Smooth muscle cell (in vitro differentiated cells): ENCODE data around the gene LDLRAD2. TPM values are rescaled to one million over a fixed set of nuclear protein-coding genes. Genes with fewer than 3 reads are reported as not detected.

Source experiments
- DNase-seq: peaks from one replicate; lab custom pipeline; 2025; ENCODE audit not compliant: unreplicated experiment; lab: John Stamatoyannopoulos, UW
- H2AFZ ChIP-seq: fragments of 200-600 bp; sonication (generic); 2 replicates; pipeline ENCODE4 v1.6.0; 2016; ENCODE audit warnings: antibody characterized with exemption, low read depth, mild to moderate bottlenecking
- H3F3A ChIP-seq: fragments of 200-600 bp; sonication (generic); 2 replicates; pipeline ENCODE4 v1.6.0; 2017; ENCODE audit warnings: antibody characterized with exemption, low read depth
- H3K27ac ChIP-seq: fragments of 200-600 bp; sonication (generic); 2 replicates; pipeline ENCODE4 v1.5.1; 2016; ENCODE audit warnings: low read depth, mild to moderate bottlenecking
- H3K27me3 ChIP-seq: fragments of 200-600 bp; sonication (generic); 2 replicates; pipeline ENCODE4 v1.6.1; 2016; ENCODE audit warnings: low read depth, mild to moderate bottlenecking
- H3K36me3 ChIP-seq: fragments of 200-600 bp; sonication (generic); 2 replicates; pipeline ENCODE4 v1.5.1; 2016; ENCODE audit warnings: low read depth
- H3K4me1 ChIP-seq: fragments of 200-600 bp; sonication (generic); 2 replicates; pipeline ENCODE4 v1.5.1; 2016; ENCODE audit warnings: low read depth
- H3K4me2 ChIP-seq: fragments of 200-600 bp; sonication (generic); 2 replicates; pipeline ENCODE4 v1.6.0; 2016; ENCODE audit warnings: mild to moderate bottlenecking
- H3K4me3 ChIP-seq: fragments of 200-600 bp; sonication (generic); 2 replicates; pipeline ENCODE4 v1.5.1; 2016; ENCODE audit warnings: mild to moderate bottlenecking
- H3K79me2 ChIP-seq: fragments of 200-600 bp; sonication (generic); 2 replicates; pipeline ENCODE4 v1.6.0; 2016; ENCODE audit warnings: low read depth, mild to moderate bottlenecking
- H3K9ac ChIP-seq: fragments of 200-600 bp; sonication (generic); 2 replicates; pipeline ENCODE4 v1.6.0; 2016; ENCODE audit warnings: low read depth
- H3K9me3 ChIP-seq: fragments of 200-600 bp; sonication (generic); replicated peaks from 2 replicates; pipeline ENCODE4 v1.5.1; 2016; ENCODE audit warnings: low read depth
- H4K20me1 ChIP-seq: fragments of 200-600 bp; sonication (generic); 2 replicates; pipeline ENCODE4 v1.6.0; 2016; ENCODE audit warnings: low read depth
- WGBS: methylation state at CpG from one replicate; pipeline ENCODE4 v1.1.7; 2016; ENCODE audit warnings: low lambda C conversion rate; 5-methylcytosine and 5-hydroxymethylcytosine counted together
- polyA plus RNA-seq: library from polyadenylated mRNA; unstranded; fragments of >200 nt; fragmentation: Nextera tagmentation; extraction: Ambion mirVana; gene quantifications from 2 replicates; pipeline ENCODE4 v1.2.1, GENCODE V29; 2016
- total RNA-seq: library from RNA; depleted of rRNA; stranded (reverse); fragments of >200 nt; gene quantifications from 2 replicates; pipeline ENCODE4 v1.2.3, GENCODE V29; 2014
- TF ChIP-seq, protein P1 (sequence below): fragments of 200-600 bp; sonication (generic); IDR thresholded peaks from 2 replicates; pipeline ENCODE4 v1.5.1; 2017; ENCODE audit warnings: borderline replicate concordance, mild to moderate bottlenecking, antibody characterized with exemption; ENCODE audit not compliant: insufficient read depth, poor library complexity, severe bottlenecking

LDLRAD2 gene
- total and polyA plus RNA-seq, 2 experiments from 2014 or later: 0.04 to 7.9 TPM

DNA sequence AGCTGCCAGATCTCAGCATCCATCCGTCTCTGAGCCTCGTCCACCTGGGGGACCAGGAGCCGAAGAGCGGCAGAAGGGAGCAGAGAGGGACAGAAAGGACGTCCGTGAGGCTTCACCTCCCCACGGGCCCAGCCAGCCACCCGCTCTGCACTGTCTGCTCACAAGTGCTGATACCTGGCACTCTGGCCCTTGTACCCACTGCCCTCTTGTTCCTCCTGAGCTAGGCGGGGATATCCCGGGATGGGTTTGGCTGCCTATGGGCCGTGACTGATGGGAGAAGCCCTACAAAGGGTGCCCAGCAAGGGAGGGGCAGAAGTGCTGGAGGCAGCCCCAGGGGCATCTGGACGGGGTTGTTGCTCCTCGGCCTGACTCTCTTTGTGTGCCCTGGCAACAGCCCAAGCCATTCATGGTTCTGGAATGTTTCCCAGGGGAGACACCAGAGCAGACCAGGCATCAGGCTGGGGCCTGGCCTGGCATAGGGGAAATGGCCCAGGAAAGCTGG, 57.6 kb downstream of the LDLRAD2 start:
- Histone ChIP-seq H3K27me3 (no peaks in the 10 kb centered on the region), H3K4me2 (no peak overlapping the region), H3K79me2 (no peaks in the 10 kb centered on the region), H3K9ac (no peak overlapping the region), H2AFZ (no peak overlapping the region), H3K9me3 (no peaks in the 10 kb centered on the region), H3K36me3 (no peaks in the 10 kb centered on the region), H3K4me3 (no peak overlapping the region), H4K20me1 (no peaks in the 10 kb centered on the region), H3K27ac (no peak overlapping the region), H3F3A (no peaks in the 10 kb centered on the region), H3K4me1 (no peaks in the 10 kb centered on the region)
- TF ChIP-seq, protein P1, sequence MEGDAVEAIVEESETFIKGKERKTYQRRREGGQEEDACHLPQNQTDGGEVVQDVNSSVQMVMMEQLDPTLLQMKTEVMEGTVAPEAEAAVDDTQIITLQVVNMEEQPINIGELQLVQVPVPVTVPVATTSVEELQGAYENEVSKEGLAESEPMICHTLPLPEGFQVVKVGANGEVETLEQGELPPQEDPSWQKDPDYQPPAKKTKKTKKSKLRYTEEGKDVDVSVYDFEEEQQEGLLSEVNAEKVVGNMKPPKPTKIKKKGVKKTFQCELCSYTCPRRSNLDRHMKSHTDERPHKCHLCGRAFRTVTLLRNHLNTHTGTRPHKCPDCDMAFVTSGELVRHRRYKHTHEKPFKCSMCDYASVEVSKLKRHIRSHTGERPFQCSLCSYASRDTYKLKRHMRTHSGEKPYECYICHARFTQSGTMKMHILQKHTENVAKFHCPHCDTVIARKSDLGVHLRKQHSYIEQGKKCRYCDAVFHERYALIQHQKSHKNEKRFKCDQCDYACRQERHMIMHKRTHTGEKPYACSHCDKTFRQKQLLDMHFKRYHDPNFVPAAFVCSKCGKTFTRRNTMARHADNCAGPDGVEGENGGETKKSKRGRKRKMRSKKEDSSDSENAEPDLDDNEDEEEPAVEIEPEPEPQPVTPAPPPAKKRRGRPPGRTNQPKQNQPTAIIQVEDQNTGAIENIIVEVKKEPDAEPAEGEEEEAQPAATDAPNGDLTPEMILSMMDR: no peak
- 84% methylated on average over 13 of the region's 13 CpGs for WGBS
- peak; percentile 9 for DNase-seq

DNA sequence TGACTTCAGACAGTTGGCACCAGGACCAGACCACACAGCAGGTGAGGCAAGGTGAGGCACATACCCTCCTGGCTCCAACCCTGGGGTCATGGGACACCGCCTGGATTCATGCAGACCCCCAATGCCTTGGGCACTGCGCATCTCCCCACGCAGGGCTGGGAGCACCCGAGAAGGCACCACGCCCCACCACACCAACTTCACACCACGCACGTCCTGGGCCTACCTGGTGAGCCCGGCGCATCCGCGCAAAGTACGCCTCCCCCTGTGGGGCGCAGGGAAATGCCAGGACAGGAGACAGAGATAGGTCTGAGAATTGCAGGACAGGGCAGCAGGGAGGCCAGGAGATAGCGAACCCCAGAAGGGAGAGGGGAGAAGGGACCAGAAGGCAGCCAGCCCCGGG, 58.5 kb downstream of the LDLRAD2 start:
- Histone ChIP-seq H3K27me3 (no peaks in the 10 kb centered on the region), H4K20me1 (no peaks in the 10 kb centered on the region), H3K36me3 (no peaks in the 10 kb centered on the region), H3F3A (no peaks in the 10 kb centered on the region), H3K27ac (no peak overlapping the region), H3K9ac (no peak overlapping the region), H3K79me2 (no peaks in the 10 kb centered on the region), H3K4me2 (no peak overlapping the region), H2AFZ (no peak overlapping the region), H3K4me1 (no peaks in the 10 kb centered on the region), H3K4me3 (no peak overlapping the region), H3K9me3 (no peaks in the 10 kb centered on the region)
- 95% methylated on average over 14 of the region's 15 CpGs for WGBS
- TF ChIP-seq, protein P1: no peak
- DNase-seq: no peak

DNA sequence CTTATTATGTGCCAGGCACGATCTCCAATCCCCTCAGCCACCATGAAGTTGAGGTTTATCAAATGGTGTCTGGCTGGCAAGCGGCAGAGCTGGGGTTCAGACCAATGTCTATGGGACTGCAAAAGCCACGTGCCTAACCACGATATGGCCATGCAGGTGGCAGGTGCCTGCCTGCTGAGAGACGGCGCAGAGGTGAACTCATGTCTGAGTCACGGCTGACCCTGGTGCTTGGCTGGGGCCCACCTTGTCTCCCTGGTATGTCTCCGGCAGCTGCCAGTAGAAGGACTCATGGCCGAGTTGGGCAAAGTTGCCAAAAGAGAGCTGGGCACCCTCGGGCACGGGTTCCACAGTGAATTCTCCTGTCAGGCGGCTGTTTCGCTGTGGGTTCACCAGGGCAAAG, 59.9 kb downstream of the LDLRAD2 start:
- H3K79me2 ChIP-seq: no peaks in the 10 kb centered on the region
- H3K27me3 ChIP-seq: no peaks in the 10 kb centered on the region
- H3K9ac ChIP-seq: no peak overlapping the region
- H3K36me3 ChIP-seq: no peaks in the 10 kb centered on the region
- H4K20me1 ChIP-seq: no peaks in the 10 kb centered on the region
- no peak for DNase-seq
- no peaks in the 10 kb centered on the region for H3F3A ChIP-seq
- H2AFZ ChIP-seq: no peak overlapping the region
- no peak overlapping the region for H3K4me3 ChIP-seq
- H3K27ac ChIP-seq: no peak overlapping the region
- 97% methylated on average over 13 of the region's 13 CpGs for WGBS
- H3K4me1 ChIP-seq: no peaks in the 10 kb centered on the region
- no peak overlapping the region for H3K4me2 ChIP-seq
- no peaks in the 10 kb centered on the region for H3K9me3 ChIP-seq
- TF ChIP-seq, protein P1: no peak

DNA sequence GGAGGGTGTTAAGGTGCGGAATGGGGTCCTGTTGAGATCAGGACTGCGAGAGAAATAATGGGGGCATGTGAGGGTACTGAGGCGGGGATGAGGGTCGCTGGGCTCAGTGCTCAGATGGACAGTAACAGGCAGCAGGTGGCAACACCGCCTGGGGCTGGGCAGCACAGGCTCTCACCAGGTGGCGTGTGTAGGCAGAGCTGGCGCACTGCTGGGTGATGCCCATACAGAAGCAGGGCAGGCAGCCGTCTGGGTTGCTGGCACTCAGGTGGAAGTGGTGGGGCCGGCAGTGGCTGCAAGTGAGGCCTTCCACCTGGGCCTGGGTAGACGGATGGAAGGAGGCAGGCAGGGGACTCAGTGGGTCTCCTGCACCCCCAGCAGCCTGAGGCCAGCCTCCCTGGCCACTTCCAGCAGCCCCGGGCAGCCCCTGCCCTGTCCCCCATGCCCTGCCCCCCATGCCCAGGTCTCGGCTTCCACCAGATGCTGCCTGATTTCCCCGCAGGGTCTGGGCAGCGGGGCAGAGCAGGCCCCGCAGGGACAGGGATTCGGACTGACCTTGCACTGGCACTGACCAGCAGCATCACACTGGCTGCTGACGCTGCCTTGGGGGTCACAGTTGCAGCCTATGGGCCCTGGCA, 60.5 kb downstream of the LDLRAD2 start:
- no peak for DNase-seq
- H2AFZ ChIP-seq: no peak overlapping the region
- WGBS: 97% methylated on average over 14 of the region's 17 CpGs
- no peak overlapping the region for H3K9ac ChIP-seq
- H3K27ac ChIP-seq: no peak overlapping the region
- no peaks in the 10 kb centered on the region for H3K4me1 ChIP-seq
- no peak overlapping the region for H3K4me3 ChIP-seq
- H4K20me1 ChIP-seq: no peaks in the 10 kb centered on the region
- H3K9me3 ChIP-seq: no peaks in the 10 kb centered on the region
- no peak overlapping the region for H3K4me2 ChIP-seq
- no peaks in the 10 kb centered on the region for H3K79me2 ChIP-seq
- TF ChIP-seq, protein P1: no peak
- H3F3A ChIP-seq: no peaks in the 10 kb centered on the region
- no peaks in the 10 kb centered on the region for H3K36me3 ChIP-seq
- H3K27me3 ChIP-seq: no peaks in the 10 kb centered on the region
